K562 (cell line): ENCODE data around the gene AQP2. TPM values are rescaled to one million over a fixed set of nuclear protein-coding genes. Genes with fewer than 3 reads are reported as not detected.

Experiments used
- ATAC-seq: fragments of 200-7000 bp; cut with Tn5 transposase; 3 replicates; pipeline ENCODE4 v1.9.1; 2020; ENCODE audit warnings: moderate library complexity
- BruUV-seq: library from RNA; stranded (reverse); fragments of 400-500 nt; replicated peaks from 2 replicates; lab custom pipeline; 2021; lab: Mats Ljungman, UMichigan
- CTCF ChIA-PET: fragments of 300-600 bp; formaldehyde crosslinking; extraction: SDS; loops from one replicate; lab custom pipeline; 2021; ENCODE audit warnings: low intra/inter-chr PET ratio; lab: Yijun Ruan, JAX
- POLR2A ChIA-PET: fragments of 300-600, 350-650 bp; sonication (Branson Sonifier 250); formaldehyde crosslinking; extraction: SDS; loops from one replicate; lab custom pipeline; 2021; ENCODE audit warnings: antibody characterized with exemption, inconsistent platforms; lab: Yijun Ruan, JAX
- DNase-seq, 4 experiments: peaks; one replicate each; pipeline versions ENCODE4 v3.0.0 to v3.0.0-alpha.2; 2011 to 2018; ENCODE audit warnings: low spot score in 3 of 4, mixed read lengths in 3 of 4; ENCODE audit errors: extremely low read depth in 1 of 4
- FAIRE-seq: peaks from 2 replicates; lab custom pipeline; 2011; peaks lifted over from hg19 to GRCh38; lab: Jason Lieb, UNC
- H2AFZ ChIP-seq: 2 replicates; pipeline ENCODE4 v1.6.0; 2011; ENCODE audit warnings: low read depth, low read length, control low read depth, inconsistent platforms
- H3K27ac ChIP-seq: fragments of 200-600 bp; 3 replicates; pipeline ENCODE4 v1.8.0; 2011; ENCODE audit warnings: low read depth, mild to moderate bottlenecking, control low read depth, inconsistent platforms, low read length, moderate library complexity, mixed read lengths; ENCODE audit errors: extremely low read depth
- H3K27me3 ChIP-seq, 2 experiments: fragments of 300-600 bp in 1 of 2; 2 replicates in 1 of 2; 3 replicates in 1 of 2; pipeline versions ENCODE4 v1.6.0 to v1.8.0; 2011; ENCODE audit warnings: inconsistent platforms in 2 of 2, low read length in 2 of 2, mild to moderate bottlenecking in 1 of 2, mixed read lengths in 1 of 2, moderate library complexity in 1 of 2; ENCODE audit not compliant: control insufficient read depth in 2 of 2, insufficient read depth in 2 of 2
- H3K36me3 ChIP-seq: fragments of 300-600 bp; 3 replicates; pipeline ENCODE4 v1.8.0; 2011; ENCODE audit warnings: mild to moderate bottlenecking, low read length, inconsistent platforms; ENCODE audit not compliant: control insufficient read depth, insufficient read depth
- H3K4me1 ChIP-seq, 2 experiments: fragments of 200-600 bp in 1 of 2; replicated peaks in 1 of 2; 2 replicates in 1 of 2; 3 replicates in 1 of 2; pipeline versions ENCODE4 v1.5.1 to v1.8.0; 2011; ENCODE audit warnings: inconsistent platforms in 2 of 2, low read length in 2 of 2, mild to moderate bottlenecking in 1 of 2, mixed read lengths in 1 of 2, moderate library complexity in 1 of 2; ENCODE audit not compliant: control insufficient read depth in 2 of 2, insufficient read depth in 2 of 2
- H3K4me2 ChIP-seq: 2 replicates; pipeline ENCODE4 v1.6.1; 2011; ENCODE audit warnings: low read length, control low read depth, inconsistent platforms, mixed read lengths; ENCODE audit not compliant: insufficient read depth
- H3K4me3 ChIP-seq: fragments of 200-600 bp; sonication (generic), shearing (Covaris generic); 2 replicates; pipeline ENCODE4 v1.5.1; 2016; ENCODE audit warnings: control low read depth, inconsistent platforms
- H3K79me2 ChIP-seq: fragments of 200-600 bp; 3 replicates; pipeline ENCODE4 v1.8.0; 2011; ENCODE audit warnings: low read length, inconsistent platforms; ENCODE audit not compliant: control insufficient read depth, insufficient read depth
- H3K9ac ChIP-seq, 2 experiments: 2 replicates each; pipeline versions ENCODE4 v1.6.0 to v1.6.1; 2011; ENCODE audit warnings: low read depth in 2 of 2, low read length in 2 of 2, control low read depth in 1 of 2, inconsistent platforms in 1 of 2, mild to moderate bottlenecking in 1 of 2, mixed read lengths in 1 of 2; ENCODE audit not compliant: insufficient read depth in 1 of 2
- H3K9me1 ChIP-seq: one replicate; pipeline ENCODE4 v1.6.0; 2011; ENCODE audit warnings: inconsistent platforms, mild to moderate bottlenecking, low read length, moderate library complexity; ENCODE audit not compliant: control insufficient read depth, insufficient read depth
- H3K9me3 ChIP-seq: replicated peaks from 2 replicates; pipeline ENCODE4 v1.5.1; 2011; ENCODE audit warnings: low read depth, low read length, inconsistent platforms; ENCODE audit not compliant: control insufficient read depth, insufficient read depth
- H4K20me1 ChIP-seq: replicated peaks from 2 replicates; pipeline ENCODE4 v1.6.1; 2011; ENCODE audit warnings: low read length, inconsistent platforms, mixed read lengths; ENCODE audit not compliant: control insufficient read depth, insufficient read depth
- CBFA2T2 ChIP-seq: fragments of 450-650 bp; conservative IDR thresholded peaks from 2 replicates; pipeline ENCODE4 v1.6.1; 2017; ENCODE audit warnings: mild to moderate bottlenecking
- ELF2 ChIP-seq: fragments of 250-450 bp; sonication (Bioruptor Pico); IDR thresholded peaks from 2 replicates; pipeline ENCODE4 v1.5.0; 2021; ENCODE audit warnings: mild to moderate bottlenecking
- ETV5 ChIP-seq: sonication (generic); formaldehyde crosslinking; IDR thresholded peaks from 2 replicates; pipeline ENCODE4 v1.4.0; 2020; ENCODE audit warnings: low read depth, mild to moderate bottlenecking, missing genetic modification reagents
- FOSL1 ChIP-seq: fragments of 200-800 bp; sonication (Bioruptor generic); conservative IDR thresholded peaks from 2 replicates; pipeline ENCODE4 v1.6.1; 2016; ENCODE audit warnings: missing genetic modification characterization, missing compliant biosample characterization
- KDM5B ChIP-seq: fragments of 200-600 bp; sonication (generic); IDR thresholded peaks from 2 replicates; pipeline ENCODE4 v1.6.1; 2012; ENCODE audit warnings: low read depth, mild to moderate bottlenecking, moderate library complexity, low read length, control low read depth, inconsistent platforms; ENCODE audit not compliant: insufficient replicate concordance
- MECOM ChIP-seq: fragments of 250-450 bp; sonication (Bioruptor Pico); IDR thresholded peaks from 2 replicates; pipeline ENCODE4 v1.8.0; 2022; ENCODE audit warnings: inconsistent platforms
- NCOR1 ChIP-seq: fragments of 450-650 bp; IDR thresholded peaks from 2 replicates; pipeline ENCODE4 v1.6.1; 2016; ENCODE audit warnings: mild to moderate bottlenecking, moderate library complexity
- TAF1 ChIP-seq: IDR thresholded peaks from 2 replicates; pipeline ENCODE4 v1.6.1; 2011; ENCODE audit warnings: mild to moderate bottlenecking, low read length, moderate library complexity; ENCODE audit not compliant: insufficient read depth, control insufficient read depth, severe bottlenecking; ENCODE audit errors: extremely low read depth
- TSC22D4 ChIP-seq: fragments of 450-650 bp; IDR thresholded peaks from 2 replicates; pipeline ENCODE4 v1.6.1; 2016; ENCODE audit warnings: missing genetic modification characterization, missing biosample characterization, control low read depth
- ZBTB8A ChIP-seq: fragments of 450-650 bp; IDR thresholded peaks from 2 replicates; pipeline ENCODE4 v1.6.1; 2018; ENCODE audit warnings: mild to moderate bottlenecking, moderate library complexity; ENCODE audit not compliant: partially characterized antibody
- ZC3H11A ChIP-seq: IDR thresholded peaks from 2 replicates; pipeline ENCODE4 v1.6.1; 2012; ENCODE audit warnings: low read depth, low read length, improper control_type of control experiment
- ZNF766 ChIP-seq: fragments of 200-800 bp; sonication (Bioruptor generic); conservative IDR thresholded peaks from 2 replicates; pipeline ENCODE4 v1.6.1; 2016; ENCODE audit warnings: missing genetic modification characterization, missing compliant biosample characterization
- in situ Hi-C: fragments of 300-500 bp; cut with MboI; formaldehyde crosslinking; loops from 4 replicates; pipeline ENCODE4 v1.15.0; 2018; ENCODE audit warnings: inconsistent platforms, mixed read lengths
- intact Hi-C: fragments of 100-400 bp; cut with micrococcal nuclease; formaldehyde crosslinking; loops from 2 replicates; pipeline ENCODE4 v1.14.2; 2022
- polyA plus RNA-seq, 8 experiments: library from polyadenylated mRNA; depleted of rRNA in 4 of 8; stranded (reverse) in 5 of 8; unstranded in 3 of 8; fragments of >200 nt; fragmentation: Nextera tagmentation in 2 of 8; fragmentation: Illumina TruSeq in 1 of 8; extraction: Ambion mirVana in 2 of 8; extraction: Trizol in 1 of 8; gene quantifications; 2 replicates each; pipeline versions ENCODE4 v1.2.1 to v1.2.3, GENCODE V29; 2011 to 2014; ENCODE audit warnings: inconsistent platforms in 1 of 8, missing spikeins in 1 of 8
- total RNA-seq, 7 experiments: library from RNA; depleted of rRNA in 6 of 7; stranded (reverse); fragments of >200 nt in 6 of 7; fragmentation: Illumina TruSeq in 2 of 7; extraction: Trizol in 2 of 7; gene quantifications; 2 replicates each; pipeline versions ENCODE4 v1.2.1 to v1.2.3, GENCODE V29; 2011 to 2021; ENCODE audit warnings: low replicate concordance in 1 of 7
- TF ChIP-seq, protein P1 (sequence below): fragments of 250-450 bp; sonication (Bioruptor Pico); IDR thresholded peaks from 2 replicates; pipeline ENCODE4 v1.4.0; 2020; ENCODE audit warnings: mild to moderate bottlenecking, moderate library complexity
- TF ChIP-seq, protein P2 (sequence below): IDR thresholded peaks from 3 replicates; pipeline ENCODE4 v1.6.1; 2011; ENCODE audit warnings: borderline replicate concordance, mild to moderate bottlenecking; ENCODE audit not compliant: insufficient read length, insufficient read depth

Gene AQP2
- total and polyA plus RNA-seq, 9 of the 15 experiments (the other 6 are each of a cell fraction or from before 2014, with no cell fraction given), result not detected

DNA sequence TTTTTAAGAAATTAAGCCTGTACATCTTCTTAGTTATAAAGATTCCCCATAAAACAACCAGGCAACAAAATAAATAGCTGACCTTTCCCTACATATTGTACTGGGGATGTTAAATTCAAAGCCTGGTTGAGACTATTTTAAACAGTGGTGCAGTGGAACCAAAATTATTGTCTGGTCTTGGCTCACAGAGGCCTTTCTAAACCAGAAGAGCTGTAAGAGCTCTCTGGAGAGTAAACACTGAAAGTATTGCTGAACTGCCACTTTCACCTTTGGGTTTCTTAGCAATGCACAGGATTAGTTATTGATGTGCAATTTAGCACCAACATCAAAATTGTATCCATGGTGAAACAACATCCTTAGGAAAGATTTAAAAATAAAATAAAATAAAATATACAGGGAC, 54.2 kb downstream of the AQP2 start:
- no peaks in the 10 kb centered on the region for H3K9me3 ChIP-seq
- H2AFZ ChIP-seq, result no peak overlapping the region
- H3K4me2 ChIP-seq, result no peak overlapping the region
- no peaks in the 10 kb centered on the region for H3K4me1 ChIP-seq
- FAIRE-seq, result no peak
- no peak overlapping the region for H3K9ac ChIP-seq
- in situ Hi-C loops, result no loop called here
- no peak for ATAC-seq
- H4K20me1 ChIP-seq, result 0 out of 2 replicates have a peak, but pooled peaks cover 3% of the 10 kb centered on the region
- peaks cover 83% of the 10 kb centered on the region for H3K36me3 ChIP-seq
- no peaks in the 10 kb centered on the region for H3K9me1 ChIP-seq
- no peak overlapping the region for H3K4me3 ChIP-seq
- no peak for DNase-seq
- BruUV-seq, result no TSS peak
- no peak overlapping the region for H3K27ac ChIP-seq
- peaks cover 22% of the 10 kb centered on the region; the same call in 2 of the 3 replicates for H3K79me2 ChIP-seq
- H3K27me3 ChIP-seq, result no peaks in the 10 kb centered on the region
- ChIA-PET POLR2A (interaction anchor here (0.7 to 3.1 kb wide), 2 partner anchors 23 to 60 kb away, joined by 4 to 14 read pairs; no protein-coding TSS in a partner anchor), CTCF (interaction anchor here (0.6 kb wide), 1 partner anchor 240 kb away, joined by 9 read pairs; no protein-coding TSS in a partner anchor)
- no peak for TF ChIP-seq ELF2 (CRISPR knock-in tag)
- TF ChIP-seq TSC22D4 (tag), result no peak
- TF ChIP-seq KDM5B, result no peak
- TF ChIP-seq CBFA2T2, result no peak
- TF ChIP-seq, protein P1, sequence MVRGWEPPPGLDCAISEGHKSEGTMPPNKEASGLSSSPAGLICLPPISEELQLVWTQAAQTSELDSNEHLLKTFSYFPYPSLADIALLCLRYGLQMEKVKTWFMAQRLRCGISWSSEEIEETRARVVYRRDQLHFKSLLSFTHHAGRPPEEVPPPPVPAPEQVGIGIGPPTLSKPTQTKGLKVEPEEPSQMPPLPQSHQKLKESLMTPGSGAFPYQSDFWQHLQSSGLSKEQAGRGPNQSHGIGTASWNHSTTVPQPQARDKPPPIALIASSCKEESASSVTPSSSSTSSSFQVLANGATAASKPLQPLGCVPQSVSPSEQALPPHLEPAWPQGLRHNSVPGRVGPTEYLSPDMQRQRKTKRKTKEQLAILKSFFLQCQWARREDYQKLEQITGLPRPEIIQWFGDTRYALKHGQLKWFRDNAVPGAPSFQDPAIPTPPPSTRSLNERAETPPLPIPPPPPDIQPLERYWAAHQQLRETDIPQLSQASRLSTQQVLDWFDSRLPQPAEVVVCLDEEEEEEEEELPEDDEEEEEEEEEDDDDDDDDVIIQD (CRISPR knock-in tag), result no peak
- no peak for TF ChIP-seq FOSL1 (tag)
- TF ChIP-seq, protein P2, sequence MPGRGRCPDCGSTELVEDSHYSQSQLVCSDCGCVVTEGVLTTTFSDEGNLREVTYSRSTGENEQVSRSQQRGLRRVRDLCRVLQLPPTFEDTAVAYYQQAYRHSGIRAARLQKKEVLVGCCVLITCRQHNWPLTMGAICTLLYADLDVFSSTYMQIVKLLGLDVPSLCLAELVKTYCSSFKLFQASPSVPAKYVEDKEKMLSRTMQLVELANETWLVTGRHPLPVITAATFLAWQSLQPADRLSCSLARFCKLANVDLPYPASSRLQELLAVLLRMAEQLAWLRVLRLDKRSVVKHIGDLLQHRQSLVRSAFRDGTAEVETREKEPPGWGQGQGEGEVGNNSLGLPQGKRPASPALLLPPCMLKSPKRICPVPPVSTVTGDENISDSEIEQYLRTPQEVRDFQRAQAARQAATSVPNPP, result no peak
- no peak for TF ChIP-seq ZBTB8A
- no peak for TF ChIP-seq ETV5 (CRISPR knock-in tag)
- TF ChIP-seq ZC3H11A, result no peak
- TF ChIP-seq TAF1, result no peak
- TF ChIP-seq ZNF766 (CRISPR knock-in tag), result no peak
- TF ChIP-seq NCOR1, result no peak
- no peak for TF ChIP-seq MECOM
- TF ChIP-seq, all 486 proteins: peak for 0
- intact Hi-C loops, result no loop called here
